ENCODE measurements around the gene ADCY2. TPM values are rescaled to one million over a fixed set of nuclear protein-coding genes. Genes with fewer than 3 reads are reported as not detected.

The ADCY2 gene
- not detected in 2 replicates for polyA plus RNA-seq (2012; rRNA removed)
- polyA plus RNA-seq (2012; cell fraction: cytosol; rRNA removed), result under 0.01 TPM in 1 of 2 replicates, not detected in the other
- polyA plus RNA-seq (2012; cell fraction: nucleus; rRNA removed), result 0.01 TPM in 1 of 2 replicates, not detected in the other

- 0 out of 2 replicates have a peak within 1 kb of the TSS, but pooled peaks have one; percentile 3 for H3K4me2 ChIP-seq
- peaks cover 42% of the 10 kb centered on the region for H3K27me3 ChIP-seq (ENCODE audit: insufficient read depth)
- no peak within 1 kb of the TSS for H3K27ac ChIP-seq (ENCODE audit: low read depth in 2 of 2, low read length in 1 of 2)
- H3K9me2 ChIP-seq, result no peaks in the 10 kb centered on the region
- no peaks in the 10 kb centered on the region for H3F3A ChIP-seq (replicated peaks; ENCODE audit: insufficient read depth)
- WGBS (ENCODE audit: low lambda C conversion rate), result 15% methylated on average over 4 of the region's 121 CpGs
- no peaks in the 10 kb centered on the region for H3K36me3 ChIP-seq (replicated peaks in 1 of 2; ENCODE audit: control insufficient read depth in 1 of 2, insufficient read depth in 2 of 2, low read length in 1 of 2)
- POLR2A ChIA-PET, result no interaction called here
- H2AFZ ChIP-seq (ENCODE audit: low read depth), result no peak within 1 kb of the TSS
- H3K4me1 ChIP-seq (ENCODE audit: control insufficient read depth in 1 of 2, insufficient read depth in 2 of 2, low read depth in 1 of 2, low read length in 1 of 2), result no peaks in the 10 kb centered on the region
- CTCF ChIA-PET, result no interaction called here
- no peak for TF ChIP-seq IRF3 (IDR thresholded peaks at IDR 0.05; ENCODE audit: low read depth, low read length)
- no peak for TF ChIP-seq ELF1 (IDR thresholded peaks at IDR 0.05)
- TF ChIP-seq RXRA (IDR thresholded peaks at IDR 0.05; ENCODE audit: borderline replicate concordance, low read depth), result no peak
- no peak for TF ChIP-seq PBX3 (IDR thresholded peaks at IDR 0.05)
- TF ChIP-seq ZBTB33 (IDR thresholded peaks at IDR 0.05; ENCODE audit: borderline replicate concordance, low read depth), result no peak
- no peak for TF ChIP-seq EP300 (IDR thresholded peaks at IDR 0.05; ENCODE audit: borderline replicate concordance in 1 of 2, low read depth in 1 of 2, low read length in 1 of 2)
- no peak for TF ChIP-seq JUND (IDR thresholded peaks at IDR 0.05)
- no peak for TF ChIP-seq TEAD4 (IDR thresholded peaks at IDR 0.05; ENCODE audit: borderline replicate concordance, insufficient read depth)
- TF ChIP-seq FOXJ3 (CRISPR knock-in tag; IDR thresholded peaks at IDR 0.05), result no peak
- no peak for TF ChIP-seq RCOR1 (IDR thresholded peaks at IDR 0.05; ENCODE audit: low read length)
- TF ChIP-seq CTCF (IDR thresholded peaks at IDR 0.05), result no peak
- no peak for TF ChIP-seq SMC3 (IDR thresholded peaks at IDR 0.05; ENCODE audit: low read depth, low read length)
- TF ChIP-seq SIN3A (IDR thresholded peaks at IDR 0.05; ENCODE audit: borderline replicate concordance, low read depth, low read length), result no peak
- no peak for TF ChIP-seq TAF1 (IDR thresholded peaks at IDR 0.05; ENCODE audit: borderline replicate concordance, low read depth, low read length)
- H3K4me3 ChIP-seq (ENCODE audit: low read depth in 2 of 2, low read length in 1 of 2), result no peak within 1 kb of the TSS
- H4K20me1 ChIP-seq (ENCODE audit: insufficient read depth), result no peaks in the 10 kb centered on the region
- DNase-seq, result peak; percentile 27
- H3K9me3 ChIP-seq, result no peaks in the 10 kb centered on the region
- H3K9ac ChIP-seq, result no peak within 1 kb of the TSS
- H3K79me2 ChIP-seq (ENCODE audit: insufficient read depth), result no peaks in the 10 kb centered on the region
These were observed at the start of gene ADCY2 for GRCh38 chr5:7395947-7396712. Gene ADCY2, plus strand, starts transcription at chr5:7396138. Its CDS starts 159 bp downstream, at chr5:7396297.

All from SK-N-SH (cell line).